WTC11 (cell line): ENCODE measurements around the gene KCNG2. TPM values are rescaled to one million over a fixed set of nuclear protein-coding genes. Genes with fewer than 3 reads are reported as not detected.

Experiments used
- ATAC-seq: fragments of 200-7000 bp; cut with Tn5 transposase; 2 replicates; pipeline ENCODE4 v1.10.0; 2021; ENCODE audit warnings: mild to moderate bottlenecking, moderate library complexity
- CTCF ChIA-PET: fragments of 300-600 bp; sonication (Branson Sonifier 250); formaldehyde crosslinking; loops from one replicate; lab custom pipeline; 2021; ENCODE audit warnings: antibody characterized with exemption; lab: Charles Lee
- POLR2A ChIA-PET: fragments of 350-600 bp; sonication (Branson Sonifier 250); formaldehyde crosslinking; loops from one replicate; lab custom pipeline; 2021; ENCODE audit warnings: antibody characterized with exemption; lab: Charles Lee
- DNase-seq: peaks from one replicate; pipeline ENCODE4 v3.0.0; 2021; ENCODE audit warnings: low spot score
- H3K27ac Mint-ChIP-seq: 2 replicates; pipeline ENCODE4 v1.8.0; 2021; ENCODE audit warnings: mixed read lengths
- H3K27me3 Mint-ChIP-seq: 2 replicates; pipeline ENCODE4 v1.8.0; 2021; ENCODE audit warnings: low read depth, mild to moderate bottlenecking, moderate library complexity, mixed read lengths
- H3K36me3 Mint-ChIP-seq: 2 replicates; pipeline ENCODE4 v1.8.0; 2021; ENCODE audit warnings: mixed read lengths
- H3K4me1 Mint-ChIP-seq: 2 replicates; pipeline ENCODE4 v1.8.0; 2022; ENCODE audit warnings: mixed read lengths
- H3K4me3 Mint-ChIP-seq: 2 replicates; pipeline ENCODE4 v1.8.0; 2021; ENCODE audit warnings: mild to moderate bottlenecking, moderate library complexity, mixed read lengths
- H3K9me3 Mint-ChIP-seq: 2 replicates; pipeline ENCODE4 v1.8.0; 2021; ENCODE audit warnings: mixed read lengths
- AR ChIP-seq: fragments of 250-450 bp; sonication (Bioruptor Pico); IDR thresholded peaks from 2 replicates; pipeline ENCODE4 v1.9.0; 2021; ENCODE audit warnings: mild to moderate bottlenecking
- ATF1 ChIP-seq: sonication (generic); formaldehyde crosslinking; IDR thresholded peaks from 2 replicates; pipeline ENCODE4 v1.8.1; 2023; ENCODE audit warnings: mild to moderate bottlenecking, moderate library complexity, missing genetic modification reagents
- CBFB ChIP-seq: sonication (generic); formaldehyde crosslinking; IDR thresholded peaks from 2 replicates; pipeline ENCODE4 v1.8.1; 2022; ENCODE audit warnings: mild to moderate bottlenecking, low read depth, missing genetic modification reagents
- CREB1 ChIP-seq: sonication (generic); formaldehyde crosslinking; IDR thresholded peaks from 2 replicates; pipeline ENCODE4 v1.8.0; 2023; ENCODE audit warnings: mild to moderate bottlenecking, missing genetic modification reagents
- ELF4 ChIP-seq: sonication (generic); formaldehyde crosslinking; IDR thresholded peaks from 2 replicates; pipeline ENCODE4 v1.8.1; 2022; ENCODE audit warnings: low read depth, mild to moderate bottlenecking, moderate library complexity, missing genetic modification reagents
- FOXJ3 ChIP-seq: sonication (generic); formaldehyde crosslinking; IDR thresholded peaks from 2 replicates; pipeline ENCODE4 v1.9.0; 2021; ENCODE audit warnings: missing genetic modification reagents, mild to moderate bottlenecking, borderline replicate concordance
- FOXP1 ChIP-seq: sonication (generic); formaldehyde crosslinking; IDR thresholded peaks from 2 replicates; pipeline ENCODE4 v1.8.0; 2022; ENCODE audit warnings: missing genetic modification reagents, mild to moderate bottlenecking, moderate library complexity, borderline replicate concordance
- GRHL2 ChIP-seq: fragments of 250-450 bp; sonication (Bioruptor Pico); IDR thresholded peaks from 2 replicates; pipeline ENCODE4 v1.8.0; 2022; ENCODE audit warnings: mild to moderate bottlenecking, moderate library complexity; ENCODE audit not compliant: insufficient replicate concordance, severe bottlenecking
- IRF2 ChIP-seq: sonication (generic); formaldehyde crosslinking; IDR thresholded peaks from 2 replicates; pipeline ENCODE4 v1.8.0; 2022; ENCODE audit warnings: low read depth, missing genetic modification reagents, borderline replicate concordance
- JUN ChIP-seq: sonication (generic); formaldehyde crosslinking; IDR thresholded peaks from 2 replicates; pipeline ENCODE4 v1.8.0; 2023; ENCODE audit warnings: mild to moderate bottlenecking, missing genetic modification reagents
- MYBL2 ChIP-seq: sonication (generic); formaldehyde crosslinking; IDR thresholded peaks from 2 replicates; pipeline ENCODE4 v1.8.1; 2023; ENCODE audit warnings: mild to moderate bottlenecking, moderate library complexity, missing genetic modification reagents
- NFE2L1 ChIP-seq: sonication (generic); formaldehyde crosslinking; IDR thresholded peaks from 2 replicates; pipeline ENCODE4 v1.8.1; 2023; ENCODE audit warnings: missing genetic modification reagents
- NFYB ChIP-seq: sonication (generic); formaldehyde crosslinking; conservative IDR thresholded peaks from 2 replicates; pipeline ENCODE4 v1.8.0; 2022; ENCODE audit warnings: low read depth, missing genetic modification reagents
- SP1 ChIP-seq: sonication (generic); formaldehyde crosslinking; conservative IDR thresholded peaks from 2 replicates; pipeline ENCODE4 v1.8.1; 2022; ENCODE audit warnings: missing genetic modification reagents
- USF1 ChIP-seq: sonication (generic); formaldehyde crosslinking; IDR thresholded peaks from 2 replicates; pipeline ENCODE4 v1.8.0; 2022; ENCODE audit warnings: mild to moderate bottlenecking, missing genetic modification reagents
- ZBTB21 ChIP-seq: sonication (generic); formaldehyde crosslinking; IDR thresholded peaks from 2 replicates; pipeline ENCODE4 v1.8.1; 2023; ENCODE audit warnings: mild to moderate bottlenecking, missing genetic modification reagents, borderline replicate concordance
- ZNF138 ChIP-seq: sonication (generic); formaldehyde crosslinking; conservative IDR thresholded peaks from 2 replicates; pipeline ENCODE4 v1.8.1; 2022; ENCODE audit warnings: mild to moderate bottlenecking, moderate library complexity, missing genetic modification reagents
- ZNF232 ChIP-seq: sonication (generic); formaldehyde crosslinking; IDR thresholded peaks from 2 replicates; pipeline ENCODE4 v1.8.0; 2022; ENCODE audit warnings: mild to moderate bottlenecking, missing genetic modification reagents
- ZNF263 ChIP-seq: sonication (generic); formaldehyde crosslinking; IDR thresholded peaks from 2 replicates; pipeline ENCODE4 v1.8.1; 2022; ENCODE audit warnings: low read depth, mild to moderate bottlenecking, moderate library complexity, missing genetic modification reagents
- total RNA-seq: library from RNA; stranded (reverse); gene quantifications from 3 replicates; pipeline ENCODE4 v1.2.3, GENCODE V29; 2021
- TF ChIP-seq, protein P1 (sequence below): sonication (generic); formaldehyde crosslinking; IDR thresholded peaks from 2 replicates; pipeline ENCODE4 v1.8.1; 2022; ENCODE audit warnings: low read depth, missing genetic modification reagents, borderline replicate concordance
- TF ChIP-seq, protein P2 (sequence below): sonication (generic); formaldehyde crosslinking; IDR thresholded peaks from 2 replicates; pipeline ENCODE4 v1.8.0; 2023; ENCODE audit warnings: mild to moderate bottlenecking, missing genetic modification reagents

KCNG2 gene
- total RNA-seq, 1 experiment from 2014 or later, result 0.50 TPM

GRCh38 chr18:79806976-79807841, 9.5 kb downstream of the KCNG2 start:
- Mint-ChIP-seq H3K36me3 (no peaks in the 10 kb centered on the region), H3K27me3 (no peaks in the 10 kb centered on the region), H3K4me1 (no peaks in the 10 kb centered on the region), H3K4me3 (no peak overlapping the region), H3K9me3 (no peaks in the 10 kb centered on the region), H3K27ac (no peak overlapping the region)
- ATAC-seq (no peak), DNase-seq (no peak)
- CTCF ChIA-PET, result no interaction called here
- POLR2A ChIA-PET, result no interaction called here
- TF ChIP-seq ZNF138 (CRISPR knock-in tag) (no peak), SP1 (no peak), FOXP1 (CRISPR knock-in tag) (no peak), ELF4 (CRISPR knock-in tag) (no peak)

DNA sequence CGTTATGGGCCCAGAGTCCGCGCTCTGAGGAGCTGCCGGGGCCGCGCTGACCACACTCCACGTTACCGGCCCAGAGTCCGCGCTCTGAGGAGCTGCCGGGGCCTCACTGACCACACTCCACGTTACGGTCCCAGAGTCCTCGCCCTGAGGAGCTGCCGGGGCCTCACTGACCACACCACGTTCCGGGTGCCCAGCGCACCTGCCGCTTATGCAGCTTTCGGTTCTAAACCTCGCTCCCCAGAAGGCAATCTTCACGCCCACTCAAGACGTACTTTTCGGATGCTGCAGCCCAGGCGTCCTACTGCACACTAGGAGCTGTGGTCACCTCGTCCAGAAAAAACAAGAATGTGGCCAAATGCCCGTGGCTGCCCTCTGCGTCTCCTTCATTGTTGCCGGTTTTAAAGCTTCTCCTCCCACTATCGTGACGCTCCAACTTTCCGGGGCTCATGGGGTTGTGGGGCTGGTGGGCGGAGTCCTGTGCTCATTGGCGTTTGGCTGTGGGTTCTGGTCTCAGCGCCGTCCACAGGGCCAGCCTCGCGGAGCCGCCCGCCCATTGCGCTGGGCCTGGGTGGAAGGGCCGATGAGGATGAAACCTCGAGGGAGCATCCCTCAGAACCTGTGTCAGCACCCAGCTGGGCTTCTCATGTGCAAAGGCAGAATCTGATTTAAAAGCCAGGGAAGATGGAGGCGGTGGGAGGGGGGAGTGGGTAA, 11.9 kb downstream of the KCNG2 start:
- ATAC-seq, result no peak
- no peaks in the 10 kb centered on the region for H3K4me1 Mint-ChIP-seq
- H3K27me3 Mint-ChIP-seq, result no peaks in the 10 kb centered on the region
- H3K36me3 Mint-ChIP-seq, result no peaks in the 10 kb centered on the region
- DNase-seq, result no peak
- no peaks in the 10 kb centered on the region for H3K9me3 Mint-ChIP-seq
- ChIA-PET CTCF (no interaction called here), POLR2A (no interaction called here)
- no peak overlapping the region for H3K4me3 Mint-ChIP-seq
- TF ChIP-seq JUN (no peak), CBFB (CRISPR knock-in tag) (no peak), MYBL2 (CRISPR knock-in tag) (no peak), IRF2 (CRISPR knock-in tag) (no peak), ATF1 (no peak)
- TF ChIP-seq, protein P1, sequence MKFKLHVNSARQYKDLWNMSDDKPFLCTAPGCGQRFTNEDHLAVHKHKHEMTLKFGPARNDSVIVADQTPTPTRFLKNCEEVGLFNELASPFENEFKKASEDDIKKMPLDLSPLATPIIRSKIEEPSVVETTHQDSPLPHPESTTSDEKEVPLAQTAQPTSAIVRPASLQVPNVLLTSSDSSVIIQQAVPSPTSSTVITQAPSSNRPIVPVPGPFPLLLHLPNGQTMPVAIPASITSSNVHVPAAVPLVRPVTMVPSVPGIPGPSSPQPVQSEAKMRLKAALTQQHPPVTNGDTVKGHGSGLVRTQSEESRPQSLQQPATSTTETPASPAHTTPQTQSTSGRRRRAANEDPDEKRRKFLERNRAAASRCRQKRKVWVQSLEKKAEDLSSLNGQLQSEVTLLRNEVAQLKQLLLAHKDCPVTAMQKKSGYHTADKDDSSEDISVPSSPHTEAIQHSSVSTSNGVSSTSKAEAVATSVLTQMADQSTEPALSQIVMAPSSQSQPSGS (CRISPR knock-in tag), result no peak
- H3K27ac Mint-ChIP-seq, result no peak overlapping the region

DNA sequence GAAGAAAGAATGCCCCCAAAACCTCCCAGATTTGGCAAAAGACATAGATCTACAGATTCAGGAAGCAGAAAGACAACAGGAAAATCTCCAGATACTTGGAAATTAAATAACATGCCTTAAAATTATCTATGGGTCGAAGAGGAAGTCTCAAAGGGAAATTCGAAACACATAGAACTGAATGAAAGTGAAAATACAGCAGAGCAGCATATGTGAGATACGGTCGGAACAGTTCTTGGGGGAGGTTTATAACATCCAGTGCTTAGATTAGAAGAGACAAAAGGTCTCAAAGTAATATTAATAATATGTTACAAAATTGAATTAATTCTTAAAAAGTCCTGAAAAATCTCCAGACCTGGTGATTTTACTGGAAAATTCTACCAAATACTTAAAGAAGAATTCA, 14.3 kb downstream of the KCNG2 start:
- Mint-ChIP-seq H3K27me3 (no peaks in the 10 kb centered on the region), H3K36me3 (no peaks in the 10 kb centered on the region), H3K27ac (no peak overlapping the region), H3K4me3 (no peak overlapping the region), H3K9me3 (no peaks in the 10 kb centered on the region), H3K4me1 (no peaks in the 10 kb centered on the region)
- no peak for TF ChIP-seq ZNF263 (CRISPR knock-in tag)
- no peak for TF ChIP-seq CREB1
- TF ChIP-seq USF1 (CRISPR knock-in tag), result no peak
- TF ChIP-seq, protein P2, sequence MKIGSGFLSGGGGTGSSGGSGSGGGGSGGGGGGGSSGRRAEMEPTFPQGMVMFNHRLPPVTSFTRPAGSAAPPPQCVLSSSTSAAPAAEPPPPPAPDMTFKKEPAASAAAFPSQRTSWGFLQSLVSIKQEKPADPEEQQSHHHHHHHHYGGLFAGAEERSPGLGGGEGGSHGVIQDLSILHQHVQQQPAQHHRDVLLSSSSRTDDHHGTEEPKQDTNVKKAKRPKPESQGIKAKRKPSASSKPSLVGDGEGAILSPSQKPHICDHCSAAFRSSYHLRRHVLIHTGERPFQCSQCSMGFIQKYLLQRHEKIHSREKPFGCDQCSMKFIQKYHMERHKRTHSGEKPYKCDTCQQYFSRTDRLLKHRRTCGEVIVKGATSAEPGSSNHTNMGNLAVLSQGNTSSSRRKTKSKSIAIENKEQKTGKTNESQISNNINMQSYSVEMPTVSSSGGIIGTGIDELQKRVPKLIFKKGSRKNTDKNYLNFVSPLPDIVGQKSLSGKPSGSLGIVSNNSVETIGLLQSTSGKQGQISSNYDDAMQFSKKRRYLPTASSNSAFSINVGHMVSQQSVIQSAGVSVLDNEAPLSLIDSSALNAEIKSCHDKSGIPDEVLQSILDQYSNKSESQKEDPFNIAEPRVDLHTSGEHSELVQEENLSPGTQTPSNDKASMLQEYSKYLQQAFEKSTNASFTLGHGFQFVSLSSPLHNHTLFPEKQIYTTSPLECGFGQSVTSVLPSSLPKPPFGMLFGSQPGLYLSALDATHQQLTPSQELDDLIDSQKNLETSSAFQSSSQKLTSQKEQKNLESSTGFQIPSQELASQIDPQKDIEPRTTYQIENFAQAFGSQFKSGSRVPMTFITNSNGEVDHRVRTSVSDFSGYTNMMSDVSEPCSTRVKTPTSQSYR, result no peak
- no peak for TF ChIP-seq NFYB (CRISPR knock-in tag)
- no peak for TF ChIP-seq ZBTB21 (CRISPR knock-in tag)
- TF ChIP-seq FOXJ3 (CRISPR knock-in tag), result no peak
- no peak for TF ChIP-seq ZNF232 (CRISPR knock-in tag)
- no peak for TF ChIP-seq GRHL2 (CRISPR knock-in tag)
- TF ChIP-seq NFE2L1, result no peak
- no peak for TF ChIP-seq CBFB (CRISPR knock-in tag)
- no peak for TF ChIP-seq AR
- ATAC-seq, result no peak
- CTCF ChIA-PET, result no interaction called here
- POLR2A ChIA-PET, result no interaction called here
- no peak for DNase-seq
